ENCODE results near the gene HES4. TPM values are rescaled to one million over a fixed set of nuclear protein-coding genes. Genes with fewer than 3 reads are reported as not detected.
"Not testable (repeated sequence)": the region's sequence is repeated elsewhere in the genome, so short reads cannot be mapped to it uniquely, and the experiment has no call there.

Gene HES4
- total RNA-seq, 1 donor from 2014 or later = 37.6 TPM

DNA sequence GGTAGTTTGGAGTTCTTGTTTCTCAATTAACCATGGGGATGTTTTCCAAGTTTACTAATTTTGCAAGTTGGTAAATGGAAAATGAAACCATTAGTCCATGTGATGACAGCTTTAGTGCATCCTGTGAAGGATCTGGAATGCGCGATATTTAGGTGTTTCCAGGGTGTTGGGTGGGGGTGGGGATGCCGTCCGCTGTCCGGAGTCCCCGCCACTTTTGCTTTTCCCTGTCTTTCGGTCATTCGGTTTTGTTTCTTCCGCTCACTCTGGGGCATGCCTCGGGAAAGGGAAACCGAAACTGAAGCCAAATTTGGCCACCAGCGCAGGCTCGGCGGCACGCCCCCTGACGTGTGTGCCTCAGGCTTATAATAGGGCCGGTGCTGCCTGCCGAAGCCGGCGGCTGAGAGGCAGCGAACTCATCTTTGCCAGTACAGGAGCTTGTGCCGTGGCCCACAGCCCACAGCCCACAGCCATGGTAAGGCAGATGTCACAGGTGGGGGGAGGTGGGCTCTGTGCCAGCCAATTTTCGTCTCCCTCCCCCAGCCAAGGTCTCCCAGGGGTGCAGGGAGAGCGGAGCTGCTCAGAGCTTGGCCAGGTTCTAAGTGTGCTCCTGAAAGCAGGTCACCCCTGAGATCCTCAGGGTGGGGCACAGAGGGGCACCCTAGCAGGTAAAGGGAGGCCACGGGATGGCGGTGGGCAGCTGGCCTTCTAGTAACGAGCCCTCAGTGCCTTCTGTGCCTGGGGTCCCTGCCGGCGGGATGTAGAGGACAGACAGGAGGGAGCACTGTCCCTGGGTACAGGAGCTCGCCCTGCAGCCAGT lies 13.4 kb upstream of the HES4 start, which contains the start of gene ISG15:
Gene ISG15 (plus strand): TSS at position 393 of the 817 bp plus-strand sequence. CDS start 77 bp downstream, at position 470.
- Mint-ChIP-seq H3K27ac (peak within 1 kb of the TSS; percentile 88), H3K36me3 (no peaks in the 10 kb centered on the region), H3K9me3 (no peaks in the 10 kb centered on the region), H3K4me3 (peak within 1 kb of the TSS; percentile 90), H3K27me3 (no peaks in the 10 kb centered on the region), H3K4me1 (ENCODE audit: unreplicated experiment) (peaks cover 19% of the 10 kb centered on the region)
- TF ChIP-seq CTCF (conservative IDR thresholded peaks at IDR 0.05) = no peak
- DNase-seq (ENCODE audit: extremely low spot score, unreplicated experiment) = no peak

DNA sequence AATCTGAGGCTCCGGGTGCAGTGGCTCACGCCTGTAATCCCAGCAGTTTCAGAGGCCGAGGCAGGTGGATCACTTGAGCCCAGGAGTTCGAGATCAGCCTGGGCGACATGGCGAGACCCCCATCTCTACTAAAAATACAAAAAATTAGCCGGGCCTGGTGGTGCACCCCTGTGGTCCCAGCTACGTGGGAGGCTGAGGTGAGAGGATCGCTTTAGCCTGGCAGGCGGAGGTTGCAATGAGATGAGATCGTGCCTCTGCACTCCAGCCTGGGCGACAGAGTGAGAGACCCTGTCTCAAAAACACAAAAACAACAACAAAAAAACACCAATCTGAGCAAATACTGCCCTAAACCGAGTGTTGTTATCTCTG lies 12.8 kb upstream of the HES4 start:
- Mint-ChIP-seq H3K4me3 (peak overlapping the region; percentile 90), H3K4me1 (ENCODE audit: unreplicated experiment) (peaks cover 19% of the 10 kb centered on the region), H3K27ac (peak overlapping the region; percentile 88)
- not testable (repeated sequence) for DNase-seq (ENCODE audit: extremely low spot score, unreplicated experiment); H3K36me3 Mint-ChIP-seq; H3K9me3 Mint-ChIP-seq; H3K27me3 Mint-ChIP-seq

GRCh38 chr1:1011396-1011949 lies 11.6 kb upstream of the HES4 start:
- Mint-ChIP-seq H3K27ac (no peak overlapping the region), H3K4me3 (no peak overlapping the region), H3K27me3 (no peaks in the 10 kb centered on the region), H3K9me3 (no peaks in the 10 kb centered on the region), H3K4me1 (ENCODE audit: unreplicated experiment) (peaks cover 13% of the 10 kb centered on the region), H3K36me3 (no peaks in the 10 kb centered on the region)
- DNase-seq (ENCODE audit: extremely low spot score, unreplicated experiment) = no peak
- TF ChIP-seq CTCF (conservative IDR thresholded peaks at IDR 0.05) = no peak

GRCh38 chr1:1010131-1010530 lies 10.2 kb upstream of the HES4 start:
- H3K36me3 Mint-ChIP-seq; DNase-seq (ENCODE audit: extremely low spot score, unreplicated experiment); H3K27ac Mint-ChIP-seq; H3K27me3 Mint-ChIP-seq; H3K9me3 Mint-ChIP-seq; H3K4me3 Mint-ChIP-seq: not testable (repeated sequence)
- H3K4me1 Mint-ChIP-seq (ENCODE audit: unreplicated experiment) = peaks cover 16% of the 10 kb centered on the region

- DNase-seq (ENCODE audit: extremely low spot score, unreplicated experiment) = no peak
- Mint-ChIP-seq H3K4me1 (ENCODE audit: unreplicated experiment) (peaks cover 11% of the 10 kb centered on the region), H3K27me3 (peaks cover 12% of the 10 kb centered on the region), H3K27ac (peak overlapping the region; percentile 66), H3K9me3 (no peaks in the 10 kb centered on the region), H3K36me3 (no peaks in the 10 kb centered on the region), H3K4me3 (no peak overlapping the region)
- TF ChIP-seq CTCF (conservative IDR thresholded peaks at IDR 0.05) = no peak
Observed at GRCh38 chr1:1006305-1007159, 6.6 kb upstream of the HES4 start.

DNA sequence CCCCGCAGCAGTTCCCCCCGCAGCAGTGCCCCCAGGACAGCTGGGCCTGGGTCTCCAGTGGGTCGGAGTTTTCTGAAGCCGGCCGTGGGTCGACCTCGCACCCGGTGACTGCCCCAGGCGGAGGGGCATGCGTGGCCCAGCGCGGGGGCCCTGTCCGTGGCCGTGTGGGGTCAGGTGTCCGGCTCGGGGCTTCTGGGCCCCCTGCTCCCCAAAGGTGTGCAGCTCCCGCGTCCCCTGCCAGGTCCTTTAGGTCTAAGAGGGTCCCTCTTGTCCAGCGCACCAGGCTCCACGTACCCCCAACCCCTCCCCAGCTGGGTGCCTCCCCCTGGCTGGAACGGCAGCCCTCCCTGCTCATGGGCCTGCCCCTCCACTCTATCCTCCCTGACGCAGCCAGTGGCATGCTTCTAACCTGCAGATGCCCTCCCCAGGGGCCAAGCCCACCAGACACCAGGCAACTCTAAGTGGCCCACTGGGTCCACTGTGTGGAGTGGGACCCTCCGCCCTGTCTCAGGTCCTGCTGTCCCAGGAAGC lies 5.9 kb upstream of the HES4 start:
- Mint-ChIP-seq H3K27me3 (peaks cover 13% of the 10 kb centered on the region), H3K4me1 (ENCODE audit: unreplicated experiment) (peaks cover 12% of the 10 kb centered on the region), H3K4me3 (no peak overlapping the region), H3K27ac (peak overlapping the region; percentile 66), H3K9me3 (no peaks in the 10 kb centered on the region), H3K36me3 (no peaks in the 10 kb centered on the region)
- DNase-seq (ENCODE audit: extremely low spot score, unreplicated experiment) = no peak
- no peak for TF ChIP-seq CTCF (conservative IDR thresholded peaks at IDR 0.05)

Measured in type B pancreatic cell (in vitro differentiated cells).